H4 (cell line): ENCODE data around the gene ZMIZ1. TPM values are rescaled to one million over a fixed set of nuclear protein-coding genes. Genes with fewer than 3 reads are reported as not detected.
A peak's percentile ranks its signal among the peaks of the same experiment; 100 is the strongest.

Experiments
- DNase-seq: peaks from one replicate; pipeline ENCODE4 v3.0.0-alpha.2; 2015; ENCODE audit warnings: low spot score
- total RNA-seq: library from RNA; depleted of rRNA; stranded (reverse); fragments of >200 nt; shearing (Covaris generic); gene quantifications from 2 replicates; pipeline ENCODE4 v1.2.3, GENCODE V29; 2014

ZMIZ1 gene
- total RNA-seq, 1 experiment from 2014 or later: 10.9 TPM

GRCh38 chr10:79116801-79117723, 48.3 kb downstream of the ZMIZ1 start:
- peak; percentile 40 for DNase-seq

- no peak for DNase-seq
These were observed 49.8 kb downstream of the ZMIZ1 start for GRCh38 chr10:79118286-79119202.

- no peak for DNase-seq
These were observed 50.5 kb downstream of the ZMIZ1 start for GRCh38 chr10:79119306-79119705.

- DNase-seq: peak; percentile 25
These were observed 54.8 kb downstream of the ZMIZ1 start for GRCh38 chr10:79123547-79123963.

- no peak for DNase-seq
These were observed 55.3 kb downstream of the ZMIZ1 start for GRCh38 chr10:79124066-79124465.

GRCh38 chr10:79125092-79125491, 56.3 kb downstream of the ZMIZ1 start:
- DNase-seq: no peak

GRCh38 chr10:79126351-79127080, 57.8 kb downstream of the ZMIZ1 start:
- no peak for DNase-seq

GRCh38 chr10:79127151-79127961, 58.6 kb downstream of the ZMIZ1 start:
- DNase-seq: peak; percentile 72

GRCh38 chr10:79128241-79128922, 59.6 kb downstream of the ZMIZ1 start:
- DNase-seq: no peak

- DNase-seq: no peak
These were observed 60.1 kb downstream of the ZMIZ1 start for GRCh38 chr10:79128923-79129305.

- DNase-seq: no peak
These were observed 60.7 kb downstream of the ZMIZ1 start for GRCh38 chr10:79129361-79129997.

GRCh38 chr10:79130255-79130654, 61.5 kb downstream of the ZMIZ1 start:
- DNase-seq: no peak

GRCh38 chr10:79130846-79131245, 62.1 kb downstream of the ZMIZ1 start:
- DNase-seq: no peak

- DNase-seq: no peak
These were observed 63.3 kb downstream of the ZMIZ1 start for GRCh38 chr10:79131836-79132631.

GRCh38 chr10:79132681-79133381, 64.1 kb downstream of the ZMIZ1 start:
- DNase-seq: no peak

- DNase-seq: no peak
These were observed 64.7 kb downstream of the ZMIZ1 start for GRCh38 chr10:79133416-79133815.

GRCh38 chr10:79135790-79136189, 67.0 kb downstream of the ZMIZ1 start:
- DNase-seq: no peak

GRCh38 chr10:79136236-79137005, 67.7 kb downstream of the ZMIZ1 start:
- DNase-seq: no peak
